Right renal pelvis (tissue), 4 donors: ENCODE data around the gene RFC1. TPM values are rescaled to one million over a fixed set of nuclear protein-coding genes. Genes with fewer than 3 reads are reported as not detected.
"Not testable (repeated sequence)": the region's sequence is repeated elsewhere in the genome, so short reads cannot be mapped to it uniquely, and the experiment has no call there.

ENCODE experiments used
- DNase-seq, 4 donors: peaks; one replicate each; pipeline ENCODE4 v3.0.0-alpha.2; 2013; ENCODE audit warnings: low read depth in 4 of 4, low spot score in 3 of 4, missing footprints in 1 of 4
- polyA plus RNA-seq, 4 donors: library from polyadenylated mRNA; unstranded; fragments of 120-200 nt; gene quantifications; one replicate each; pipeline ENCODE4 v1.2.1, GENCODE V29; 2013; ENCODE audit not compliant: insufficient read length in 4 of 4

Gene RFC1, protein sequence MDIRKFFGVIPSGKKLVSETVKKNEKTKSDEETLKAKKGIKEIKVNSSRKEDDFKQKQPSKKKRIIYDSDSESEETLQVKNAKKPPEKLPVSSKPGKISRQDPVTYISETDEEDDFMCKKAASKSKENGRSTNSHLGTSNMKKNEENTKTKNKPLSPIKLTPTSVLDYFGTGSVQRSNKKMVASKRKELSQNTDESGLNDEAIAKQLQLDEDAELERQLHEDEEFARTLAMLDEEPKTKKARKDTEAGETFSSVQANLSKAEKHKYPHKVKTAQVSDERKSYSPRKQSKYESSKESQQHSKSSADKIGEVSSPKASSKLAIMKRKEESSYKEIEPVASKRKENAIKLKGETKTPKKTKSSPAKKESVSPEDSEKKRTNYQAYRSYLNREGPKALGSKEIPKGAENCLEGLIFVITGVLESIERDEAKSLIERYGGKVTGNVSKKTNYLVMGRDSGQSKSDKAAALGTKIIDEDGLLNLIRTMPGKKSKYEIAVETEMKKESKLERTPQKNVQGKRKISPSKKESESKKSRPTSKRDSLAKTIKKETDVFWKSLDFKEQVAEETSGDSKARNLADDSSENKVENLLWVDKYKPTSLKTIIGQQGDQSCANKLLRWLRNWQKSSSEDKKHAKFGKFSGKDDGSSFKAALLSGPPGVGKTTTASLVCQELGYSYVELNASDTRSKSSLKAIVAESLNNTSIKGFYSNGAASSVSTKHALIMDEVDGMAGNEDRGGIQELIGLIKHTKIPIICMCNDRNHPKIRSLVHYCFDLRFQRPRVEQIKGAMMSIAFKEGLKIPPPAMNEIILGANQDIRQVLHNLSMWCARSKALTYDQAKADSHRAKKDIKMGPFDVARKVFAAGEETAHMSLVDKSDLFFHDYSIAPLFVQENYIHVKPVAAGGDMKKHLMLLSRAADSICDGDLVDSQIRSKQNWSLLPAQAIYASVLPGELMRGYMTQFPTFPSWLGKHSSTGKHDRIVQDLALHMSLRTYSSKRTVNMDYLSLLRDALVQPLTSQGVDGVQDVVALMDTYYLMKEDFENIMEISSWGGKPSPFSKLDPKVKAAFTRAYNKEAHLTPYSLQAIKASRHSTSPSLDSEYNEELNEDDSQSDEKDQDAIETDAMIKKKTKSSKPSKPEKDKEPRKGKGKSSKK
- polyA plus RNA-seq, result 10 to 100 TPM; 67.0 to 83.3 (median 82.0) TPM

DNA sequence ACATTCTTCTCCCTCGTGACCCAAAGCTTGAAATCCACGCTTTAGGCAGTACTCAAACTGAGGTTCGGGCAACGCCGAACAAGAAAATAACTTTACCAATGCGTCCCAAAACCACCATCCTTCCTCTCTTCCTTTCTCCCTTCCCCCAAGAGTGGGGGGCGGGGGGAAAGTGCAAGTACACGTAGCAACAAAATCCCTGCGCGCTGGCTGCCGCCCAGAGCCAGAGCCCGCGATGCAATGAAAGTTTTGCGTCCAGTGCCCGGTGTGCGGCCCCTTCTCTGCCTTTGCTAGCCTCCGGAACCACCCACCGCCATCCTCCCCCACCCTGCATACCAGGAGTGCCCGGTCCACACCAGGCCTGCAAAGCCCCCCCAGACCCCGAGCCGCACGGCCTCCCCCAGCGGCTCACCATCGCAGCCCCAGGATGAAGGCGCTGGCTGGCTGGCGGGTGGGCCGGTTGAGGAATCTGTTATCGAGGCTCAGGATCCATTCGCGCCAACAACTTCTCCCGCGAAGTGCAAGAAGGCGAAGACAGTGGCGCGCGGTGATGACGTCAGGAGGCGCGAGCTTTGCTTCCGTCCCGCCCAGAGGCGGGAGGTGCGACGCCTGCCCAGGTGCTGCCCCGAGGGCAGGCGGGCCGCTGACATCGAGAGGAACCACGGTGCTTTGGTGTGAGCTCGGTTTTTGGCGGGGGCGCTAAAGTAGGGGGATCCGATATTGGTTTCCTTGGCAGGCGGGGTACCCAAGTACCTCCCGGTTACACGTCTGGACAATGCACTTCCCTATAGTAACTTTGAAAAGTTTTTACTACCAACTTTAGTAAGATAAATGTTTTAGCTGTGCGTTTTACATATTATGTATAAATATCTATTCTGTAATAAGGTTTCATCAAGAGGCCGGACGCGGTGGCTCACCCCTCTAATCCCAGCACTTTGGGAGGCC lies at the start of gene RFC1:
TSS of gene RFC1 (minus strand) at position 533 of the 942 bp plus-strand sequence. CDS start at position 412, 121 bp downstream.
- peak; percentile 88 to 91 (median 89) for DNase-seq

DNA sequence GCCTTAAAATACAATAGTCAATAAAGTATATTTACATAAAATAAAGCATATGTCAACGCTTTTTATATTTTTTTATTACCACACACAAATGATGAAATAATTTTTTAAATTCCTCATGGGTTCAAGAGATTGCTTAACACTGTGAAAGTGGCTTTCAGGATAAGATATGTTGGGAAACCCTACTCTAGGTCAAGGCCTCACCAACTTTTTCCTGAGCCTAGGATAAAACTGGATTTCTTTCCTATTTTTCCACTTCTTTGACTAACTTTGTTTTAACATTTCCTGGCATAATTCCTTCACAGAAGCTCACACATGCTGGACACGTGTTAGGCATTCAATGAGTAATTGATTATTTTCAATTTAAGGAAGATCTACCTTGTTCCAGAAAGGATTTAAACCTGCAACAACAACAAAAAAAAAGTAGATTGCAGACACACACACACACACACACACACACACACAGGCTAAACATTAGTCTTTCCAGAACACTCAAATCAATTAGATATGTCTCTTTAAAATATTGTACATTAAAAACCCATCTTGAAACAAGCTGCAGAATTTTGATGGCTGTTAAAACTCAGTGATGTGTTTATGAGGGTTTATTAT lies 49.6 kb upstream of the RFC1 start:
- DNase-seq, result no peak

DNA sequence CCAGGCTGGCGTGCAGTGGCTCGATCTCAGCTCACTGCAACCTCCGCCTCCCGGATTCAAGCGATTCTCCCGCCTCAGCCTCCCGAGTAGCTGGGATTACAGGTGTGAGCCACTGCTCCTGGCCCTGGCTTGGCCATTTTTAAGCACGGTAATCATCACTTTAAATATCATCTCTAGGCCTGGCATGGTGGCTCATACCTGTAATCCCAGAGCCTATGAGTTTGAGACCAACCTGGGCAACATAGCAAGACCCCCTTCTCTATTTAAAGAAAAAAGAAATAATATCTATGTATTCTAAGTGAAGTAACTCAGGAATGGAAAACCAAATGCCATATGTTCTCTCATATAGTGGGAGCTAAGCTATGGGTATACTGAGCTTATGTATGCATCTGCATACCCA lies 45.4 kb upstream of the RFC1 start:
- DNase-seq, result not testable (repeated sequence)

DNA sequence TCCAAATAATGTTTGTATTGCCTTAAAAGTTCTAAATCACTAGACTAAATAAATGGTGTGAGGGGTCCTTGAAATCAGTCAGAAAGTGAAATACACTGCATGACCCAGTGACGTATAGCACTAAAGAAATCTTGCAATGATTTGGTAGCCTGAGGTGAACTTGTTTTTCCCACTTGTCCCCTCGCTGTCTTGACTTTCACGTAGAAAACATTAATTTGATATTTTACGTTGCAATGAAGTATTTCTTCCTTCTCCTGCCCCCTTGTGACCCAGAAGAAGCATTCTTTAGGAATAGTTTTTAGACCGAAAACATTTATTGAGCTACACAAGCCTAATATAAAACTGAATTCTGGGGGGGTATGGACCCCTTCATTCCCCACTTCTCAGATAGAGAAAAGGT lies 44.3 kb upstream of the RFC1 start:
- no peak for DNase-seq

DNA sequence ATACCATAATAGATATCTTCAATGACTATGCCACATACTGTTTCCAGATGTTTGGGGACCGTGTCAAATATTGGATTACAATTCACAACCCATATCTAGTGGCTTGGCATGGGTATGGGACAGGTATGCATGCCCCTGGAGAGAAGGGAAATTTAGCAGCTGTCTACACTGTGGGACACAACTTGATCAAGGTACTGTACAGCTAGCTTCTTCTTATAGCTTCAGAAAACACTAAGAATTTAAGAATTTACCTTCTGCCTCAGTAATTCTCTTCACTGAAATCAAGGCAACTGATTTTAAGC lies 41.4 kb upstream of the RFC1 start:
- DNase-seq, result no peak

DNA sequence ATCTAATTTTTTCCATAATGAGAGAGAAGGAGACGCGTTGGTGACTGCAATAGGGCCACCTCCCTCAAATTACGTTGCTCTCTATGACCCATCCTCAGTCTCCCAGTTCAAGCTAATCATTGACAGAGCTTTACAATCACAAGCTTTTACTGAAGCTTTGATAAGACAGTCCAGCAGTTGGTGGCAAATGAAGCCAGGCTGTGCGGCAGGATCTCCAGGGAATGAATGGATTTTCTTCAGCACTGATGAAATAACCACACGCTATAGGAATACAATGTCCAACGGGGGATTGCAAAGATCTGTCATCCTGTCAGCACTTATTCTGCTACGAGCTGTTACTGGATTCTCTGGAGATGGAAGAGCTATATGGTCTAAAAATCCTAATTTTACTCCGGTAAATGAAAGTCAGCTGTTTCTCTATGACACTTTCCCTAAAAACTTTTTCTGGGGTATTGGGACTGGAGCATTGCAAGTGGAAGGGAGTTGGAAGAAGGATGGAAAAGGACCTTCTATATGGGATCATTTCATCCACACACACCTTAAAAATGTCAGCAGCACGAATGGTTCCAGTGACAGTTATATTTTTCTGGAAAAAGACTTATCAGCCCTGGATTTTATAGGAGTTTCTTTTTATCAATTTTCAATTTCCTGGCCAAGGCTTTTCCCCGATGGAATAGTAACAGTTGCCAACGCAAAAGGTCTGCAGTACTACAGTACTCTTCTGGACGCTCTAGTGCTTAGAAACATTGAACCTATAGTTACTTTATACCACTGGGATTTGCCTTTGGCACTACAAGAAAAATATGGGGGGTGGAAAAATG lies 40.8 kb upstream of the RFC1 start, which contains the start of gene KLB:
TSS of gene KLB (plus strand) at position 168 of the 821 bp plus-strand sequence. CDS start at position 188, 20 bp downstream.
- no peak for DNase-seq

DNA sequence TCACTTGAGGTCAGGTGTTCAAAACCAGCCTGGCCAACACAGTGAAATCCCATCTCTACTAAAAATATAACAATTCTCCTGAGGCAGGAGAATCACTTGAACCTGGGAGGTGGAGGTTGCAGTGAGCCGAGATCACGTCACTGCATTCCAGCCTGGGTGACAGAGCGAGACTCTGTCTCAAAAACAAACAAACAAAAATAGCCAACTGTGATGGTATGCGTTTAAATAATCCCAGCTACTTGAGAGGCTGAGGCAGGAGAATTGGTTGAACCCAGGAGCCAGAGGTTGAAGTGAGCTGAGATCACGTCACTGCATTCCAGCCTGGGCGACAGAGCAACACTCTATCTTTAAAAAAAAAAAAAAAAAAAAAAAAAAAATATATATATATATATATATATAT lies 35.5 kb upstream of the RFC1 start:
- not testable (repeated sequence) for DNase-seq

DNA sequence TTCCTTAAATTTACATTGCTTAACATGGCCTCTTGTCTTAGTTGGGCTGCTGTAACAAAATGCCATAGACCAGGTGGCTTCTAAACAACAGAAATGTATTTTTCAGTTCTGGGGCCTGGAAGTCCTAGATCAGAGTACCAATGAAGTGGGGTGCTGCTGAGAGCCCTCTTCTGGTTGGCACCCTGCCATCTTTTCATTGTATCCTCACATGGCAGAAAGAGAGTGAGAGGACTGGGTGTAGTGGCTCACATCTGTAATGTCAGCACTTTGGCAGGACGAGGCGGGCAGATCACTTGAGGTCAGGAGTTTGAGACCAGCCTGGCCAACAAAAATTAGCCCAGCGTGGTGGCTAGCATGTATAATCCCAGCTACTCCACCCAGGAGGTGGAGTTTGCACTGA lies 28.5 kb upstream of the RFC1 start:
- no peak for DNase-seq

DNA sequence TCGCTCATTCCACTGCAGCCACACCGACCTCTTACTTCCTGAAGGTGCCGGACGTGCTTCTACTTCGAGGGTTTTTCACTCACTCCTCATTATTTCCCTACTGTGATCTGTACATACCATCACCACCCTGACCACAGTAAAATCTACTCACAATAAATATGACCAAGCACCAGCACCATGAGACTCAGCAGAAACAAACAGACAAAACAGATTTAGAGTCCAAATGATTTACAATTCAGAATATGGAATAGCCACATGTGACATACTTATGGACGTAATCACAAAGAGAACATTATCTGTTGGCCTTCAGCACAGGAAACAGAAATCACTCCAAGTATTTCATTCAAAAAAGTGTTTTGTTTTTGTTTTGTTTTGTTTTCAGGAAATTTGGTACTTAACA lies 24.4 kb upstream of the RFC1 start:
- no peak for DNase-seq

DNA sequence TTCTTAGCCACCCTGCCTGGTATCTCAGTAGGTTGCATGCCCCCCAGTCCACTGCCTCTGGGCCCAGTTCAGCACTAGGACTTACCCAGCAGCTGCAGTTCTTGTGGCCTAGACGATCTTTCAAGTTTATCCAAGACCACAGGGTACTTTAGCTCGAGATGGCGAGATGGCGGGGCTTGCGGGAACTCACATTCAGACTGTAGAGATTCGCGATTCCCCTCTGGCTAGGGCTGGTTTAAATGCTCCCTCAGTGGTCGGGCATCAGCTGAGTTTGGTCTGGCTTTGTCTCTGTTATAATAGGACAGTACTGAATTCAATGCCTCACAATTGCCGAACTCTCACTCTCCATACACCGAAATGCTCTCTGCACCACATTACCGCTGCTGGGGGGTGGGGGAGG lies 18.4 kb upstream of the RFC1 start:
- no peak for DNase-seq

DNA sequence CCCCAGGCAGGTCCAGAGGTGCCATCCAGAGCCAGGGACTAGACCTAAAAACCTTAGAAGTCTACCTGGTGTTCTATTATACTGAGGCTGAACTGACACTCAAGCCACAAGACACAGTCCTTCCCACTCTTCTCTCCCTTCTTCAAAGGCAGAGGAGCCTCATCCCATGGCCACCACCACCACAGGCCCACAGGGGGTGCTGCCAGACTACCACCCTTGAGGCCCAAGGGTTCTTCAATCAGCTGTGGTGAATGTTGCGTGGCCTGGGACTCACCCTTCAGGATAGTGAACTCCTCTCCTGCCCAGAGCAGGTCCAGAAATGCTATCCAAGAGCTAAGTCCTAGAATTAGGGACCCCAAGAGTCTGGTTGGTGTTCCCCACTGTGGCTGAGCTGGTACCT lies 17.5 kb upstream of the RFC1 start:
- no peak for DNase-seq

DNA sequence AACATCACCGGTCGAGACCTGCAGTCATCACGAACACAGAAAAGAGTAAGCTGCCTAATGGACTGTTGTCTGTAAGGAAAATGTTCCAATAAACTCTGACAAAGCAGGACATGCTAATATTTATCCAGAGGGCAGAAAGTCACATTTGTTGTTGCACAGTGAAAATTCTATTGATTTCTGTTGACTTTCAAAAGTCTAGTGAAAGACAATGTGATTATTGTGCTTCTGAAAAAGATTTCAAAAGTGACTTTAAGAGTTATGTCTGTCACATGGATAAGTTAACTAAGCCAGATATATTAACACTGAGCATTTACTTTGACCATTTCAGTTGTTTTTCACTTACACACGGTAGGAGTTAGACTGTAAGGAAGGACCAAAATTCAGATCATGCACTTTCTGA lies 9.3 kb upstream of the RFC1 start:
- no peak for DNase-seq

DNA sequence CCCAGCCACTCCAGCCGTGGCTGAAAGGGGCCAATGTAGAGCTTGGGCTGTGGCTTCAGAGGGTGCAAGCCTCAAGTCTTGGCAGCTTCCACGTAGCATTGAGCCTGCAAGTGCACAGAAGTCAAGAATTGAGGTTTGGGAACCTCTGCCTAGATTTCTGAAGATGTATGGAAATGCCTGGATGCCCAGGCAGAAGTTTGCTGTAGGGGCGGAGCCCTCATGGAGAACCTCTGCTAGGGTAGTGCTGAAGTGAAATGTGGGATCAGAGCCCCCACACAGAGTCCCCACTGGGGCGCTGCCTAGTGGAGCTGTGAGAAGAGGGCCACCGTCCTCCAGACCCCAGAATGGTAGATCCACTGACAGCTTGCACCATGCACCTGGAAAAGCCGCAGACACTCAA lies 5.0 kb upstream of the RFC1 start:
- DNase-seq, result not testable (repeated sequence)

DNA sequence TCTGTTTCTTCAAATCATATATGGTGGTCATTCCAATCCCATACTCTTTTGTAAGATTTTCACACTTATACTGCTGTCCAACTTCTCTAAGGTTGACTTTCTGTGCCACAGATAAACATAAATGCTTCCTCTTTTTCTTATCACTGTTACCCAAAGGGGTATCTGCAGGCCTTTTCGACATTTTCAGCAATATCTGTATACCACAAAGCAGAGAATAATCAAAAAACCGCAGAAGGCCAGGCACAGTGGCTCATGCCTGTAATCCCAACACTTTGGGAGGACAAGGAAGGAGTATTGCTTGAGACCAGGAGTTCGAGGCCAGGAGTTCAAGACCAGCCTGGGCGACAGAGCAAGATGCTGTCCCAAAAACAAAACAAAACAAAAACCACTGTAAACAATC lies 3.1 kb upstream of the RFC1 start:
- DNase-seq, result no peak

DNA sequence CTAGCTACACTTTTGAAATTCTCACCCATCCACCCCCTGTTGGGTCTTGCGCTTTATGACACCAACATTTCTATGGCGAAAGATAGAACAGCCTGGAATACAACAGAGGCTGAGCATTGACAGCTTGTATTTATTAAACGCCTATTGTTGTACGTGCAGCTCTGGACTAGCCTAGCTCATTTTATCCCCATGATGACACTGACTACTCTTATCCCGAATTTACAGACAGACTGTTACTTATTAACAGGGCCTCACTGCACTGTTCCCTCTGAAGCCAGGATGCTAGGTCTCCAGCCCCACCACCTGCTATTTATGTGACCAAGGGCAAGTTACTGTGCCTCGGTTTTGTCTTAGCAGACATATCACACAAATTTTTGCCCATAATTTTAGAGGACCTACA lies 1.0 kb upstream of the RFC1 start:
- DNase-seq, result no peak

DNA sequence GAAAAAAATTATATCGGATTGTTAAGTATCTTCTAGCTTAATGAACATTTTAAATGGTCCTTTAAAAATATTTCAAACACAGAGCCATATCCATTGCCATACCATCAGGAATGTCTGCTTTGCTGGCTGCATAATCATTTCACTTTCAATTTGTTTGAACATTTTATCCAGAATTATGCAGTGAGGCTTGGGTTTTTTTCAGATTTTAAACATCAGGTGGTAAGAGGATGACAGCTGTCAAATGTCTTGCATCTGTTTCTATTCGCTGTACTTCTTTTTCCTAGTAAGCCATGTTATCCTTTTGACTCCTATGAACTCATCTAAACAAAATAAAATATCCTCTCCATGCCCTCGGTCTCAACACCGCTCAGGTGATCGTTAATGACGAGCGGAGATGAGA lies 802 bp downstream of the RFC1 start:
- DNase-seq, result no peak

DNA sequence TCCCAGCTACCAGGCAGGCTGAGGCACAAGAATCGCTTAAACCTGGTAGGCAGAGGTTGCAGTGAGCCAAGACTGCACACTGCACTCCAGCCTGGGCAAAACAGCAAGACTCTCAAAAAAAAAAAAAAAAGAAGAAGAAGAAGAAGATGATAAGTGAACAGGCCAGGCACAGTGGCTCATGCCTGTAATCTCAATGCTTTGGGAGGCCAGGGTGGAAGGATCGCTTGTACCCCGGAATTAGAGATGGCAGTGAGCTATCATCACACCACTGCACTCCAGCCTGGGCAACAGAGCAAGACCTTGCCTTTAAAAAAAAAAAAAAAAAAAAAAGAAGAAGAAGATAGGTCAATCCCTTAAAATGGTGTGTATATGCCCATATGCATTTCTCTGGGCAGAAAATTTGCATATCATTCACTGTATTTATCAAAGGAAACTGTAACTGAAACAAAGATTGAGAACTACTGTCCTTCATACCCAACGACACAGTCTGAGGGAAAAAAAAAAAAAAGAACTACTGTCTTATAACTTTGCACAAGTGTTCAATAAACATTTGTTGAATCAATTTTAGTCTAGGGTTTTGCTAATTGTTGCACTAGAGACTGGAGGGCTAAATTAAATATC lies 2.3 kb downstream of the RFC1 start:
- no peak for DNase-seq

DNA sequence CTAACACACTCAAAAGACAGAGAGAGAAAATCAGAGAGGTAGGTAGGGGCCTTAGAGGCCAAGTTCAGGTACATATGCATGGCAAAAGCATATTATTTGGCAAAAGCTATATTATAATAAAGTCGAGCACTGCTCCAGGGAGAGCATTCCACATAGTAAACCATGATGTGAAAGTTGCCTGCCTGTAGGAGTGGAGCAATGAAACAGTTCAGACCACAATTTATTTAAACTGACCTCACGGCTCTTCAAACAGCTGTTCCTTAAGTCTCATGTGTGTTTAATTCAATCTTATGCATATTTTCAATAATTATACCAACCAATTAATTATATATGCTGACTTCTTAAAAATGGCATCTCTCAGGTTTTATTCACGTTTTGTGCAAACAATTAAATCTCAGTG lies 3.3 kb downstream of the RFC1 start:
- no peak for DNase-seq
